Right cardiac atrium (tissue), 5 donors: ENCODE results near the gene SPTY2D1. TPM values are rescaled to one million over a fixed set of nuclear protein-coding genes. Genes with fewer than 3 reads are reported as not detected.
"Not testable (repeated sequence)": the region's sequence is repeated elsewhere in the genome, so short reads cannot be mapped to it uniquely, and the experiment has no call there.

Source experiments
- ATAC-seq, 2 donors: fragments of 200-7000 bp; cut with Tn5 transposase; one replicate each; pipeline versions ENCODE4 v1.8.0 to v1.9.1; 2020; ENCODE audit warnings: moderate library complexity in 2 of 2, mild to moderate bottlenecking in 1 of 2
- DNase-seq, 3 donors: peaks; one replicate each; pipeline ENCODE4 v3.0.0-alpha.2; 2020
- H3K27ac ChIP-seq: one replicate; pipeline ENCODE4 v1.5.1; 2013; ENCODE audit warnings: mild to moderate bottlenecking, low read length, control low read depth, moderate library complexity
- H3K27me3 ChIP-seq: one replicate; pipeline ENCODE4 v1.6.1; 2013; ENCODE audit not compliant: control insufficient read depth, insufficient read depth
- H3K4me1 ChIP-seq: one replicate; pipeline ENCODE4 v1.6.1; 2013; ENCODE audit warnings: low read length; ENCODE audit not compliant: control insufficient read depth, insufficient read depth
- H3K4me3 ChIP-seq: one replicate; pipeline ENCODE4 v1.5.1; 2013; ENCODE audit warnings: low read length, control low read depth
- H3K9me3 ChIP-seq: one replicate; pipeline ENCODE4 v1.6.1; 2013; ENCODE audit warnings: low read length; ENCODE audit not compliant: control insufficient read depth
- WGBS: extraction: QIAGEN DNeasy Blood & Tissue Kit; methylation state at CpG from one replicate; pipeline ENCODE4 v1.1.7; 2013; 5-methylcytosine and 5-hydroxymethylcytosine counted together
- intact Hi-C, 4 donors: fragments of 100-400 bp; cut with DNase I; formaldehyde crosslinking; loops; one replicate each; pipeline versions ENCODE4 v1.11.0 to v1.14.0; 2022 to 2023
- long read RNA-seq, 4 donors: library from polyadenylated mRNA; unstranded; transcript quantifications; one replicate each; pipeline ENCODE4 v2.0.0, GENCODE V29; 2020 to 2021
- polyA plus RNA-seq: library from polyadenylated mRNA; stranded (reverse); fragments of 200-250 nt; gene quantifications from one replicate; pipeline ENCODE4 v1.2.3, GENCODE V29; 2013
- total RNA-seq, 4 donors: library from RNA; stranded (reverse); fragmentation: NEBNext Ultra II Directional; extraction: Animal tissue kit (Norgen Biotek cat#: 25700); gene quantifications; one replicate each; pipeline ENCODE4 v1.2.1, GENCODE V29; 2021
- donor health status: healthy with polysubstance abuse.
- donor health status: DM: no; HTN: yes; CAD: no.
- donor health status: DM: no; HTN: no; CAD: no.
- donor health status: DM: no; HTN: yes; CAD: no; lungs with severe emphysema.
- donor health status: DM: yes; HTN: yes; CAD: no.

The SPTY2D1 gene, protein sequence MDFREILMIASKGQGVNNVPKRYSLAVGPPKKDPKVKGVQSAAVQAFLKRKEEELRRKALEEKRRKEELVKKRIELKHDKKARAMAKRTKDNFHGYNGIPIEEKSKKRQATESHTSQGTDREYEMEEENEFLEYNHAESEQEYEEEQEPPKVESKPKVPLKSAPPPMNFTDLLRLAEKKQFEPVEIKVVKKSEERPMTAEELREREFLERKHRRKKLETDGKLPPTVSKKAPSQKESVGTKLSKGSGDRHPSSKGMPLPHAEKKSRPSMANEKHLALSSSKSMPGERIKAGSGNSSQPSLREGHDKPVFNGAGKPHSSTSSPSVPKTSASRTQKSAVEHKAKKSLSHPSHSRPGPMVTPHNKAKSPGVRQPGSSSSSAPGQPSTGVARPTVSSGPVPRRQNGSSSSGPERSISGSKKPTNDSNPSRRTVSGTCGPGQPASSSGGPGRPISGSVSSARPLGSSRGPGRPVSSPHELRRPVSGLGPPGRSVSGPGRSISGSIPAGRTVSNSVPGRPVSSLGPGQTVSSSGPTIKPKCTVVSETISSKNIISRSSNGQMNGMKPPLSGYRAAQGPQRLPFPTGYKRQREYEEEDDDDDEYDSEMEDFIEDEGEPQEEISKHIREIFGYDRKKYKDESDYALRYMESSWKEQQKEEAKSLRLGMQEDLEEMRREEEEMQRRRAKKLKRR
- total RNA-seq (10 to 100 TPM; 10.1 to 13.5 (median 12.3) TPM), polyA plus RNA-seq (4.3 TPM)
- long read RNA-seq, donor 1, full-length matches to known transcripts, result 13 of 20 reads
- long read RNA-seq, donor 1, partial matches to known transcripts, result 1 of 20 reads
- long read RNA-seq, donor 1, other reads (novel, unspliced or antisense), result 6 of 20 reads
- long read RNA-seq, donor 2, full-length matches to known transcripts, result 4 of 5 reads
- long read RNA-seq, donor 2, partial matches to known transcripts, result 0 of 5 reads
- long read RNA-seq, donor 2, other reads (novel, unspliced or antisense), result 1 of 5 reads
- long read RNA-seq, donor 3, full-length matches to known transcripts, result 25 of 40 reads
- long read RNA-seq, donor 3, partial matches to known transcripts, result 9 of 40 reads
- long read RNA-seq, donor 3, other reads (novel, unspliced or antisense), result 6 of 40 reads
- long read RNA-seq, donor 4, full-length matches to known transcripts, result 3 of 4 reads
- long read RNA-seq, donor 4, partial matches to known transcripts, result 1 of 4 reads
- long read RNA-seq, donor 4, other reads (novel, unspliced or antisense), result 0 of 4 reads

GRCh38 chr11:18634140-18635032 is at the start of gene SPTY2D1:
SPTY2D1 (minus strand) TSS chr11:18634342; CDS start chr11:18634257, 85 bp downstream.
- peak; percentile 99 to 100 for ATAC-seq
- H3K4me3 ChIP-seq, result peak within 1 kb of the TSS; percentile 94
- intact Hi-C loops, result loop anchor here in 2 of 4 donors (10.0 kb wide), 1 partner anchor 70 kb away; no protein-coding TSS in a partner anchor
- WGBS, result under 1% methylated on average over 60 of the region's 60 CpGs
- peak within 1 kb of the TSS; percentile 99 for H3K27ac ChIP-seq
- no peaks in the 10 kb centered on the region for H3K27me3 ChIP-seq
- peaks cover 2% of the 10 kb centered on the region for H3K4me1 ChIP-seq
- H3K9me3 ChIP-seq, result no peaks in the 10 kb centered on the region
- DNase-seq, result peak; percentile 100

DNA sequence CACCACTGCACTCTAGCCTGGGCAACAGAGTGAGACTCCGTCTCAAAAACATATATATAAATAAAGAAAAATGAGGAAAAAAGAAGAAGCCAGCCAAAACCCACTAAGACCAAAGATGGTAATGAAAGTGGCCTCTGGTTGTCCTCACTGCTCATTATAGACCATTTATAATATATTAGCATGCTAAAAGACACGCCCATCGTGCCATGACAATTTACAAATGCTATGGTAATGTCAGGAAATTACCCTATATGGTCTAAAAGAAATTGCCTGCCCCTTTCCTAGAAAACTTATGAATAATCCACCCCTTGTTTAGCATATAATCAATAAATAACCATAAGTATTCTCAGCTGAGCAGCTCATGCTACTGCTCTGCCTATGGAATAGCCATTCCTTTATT is 48.3 kb upstream of the SPTY2D1 start:
- 93% methylated on average over 3 of the region's 3 CpGs for WGBS
- intact Hi-C loops, result no loop called here
- ATAC-seq (no peak), DNase-seq (no peak)
- Histone ChIP-seq H3K27me3 (no peaks in the 10 kb centered on the region), H3K9me3 (no peaks in the 10 kb centered on the region), H3K27ac (no peak overlapping the region), H3K4me3 (no peak overlapping the region), H3K4me1 (no peaks in the 10 kb centered on the region)

DNA sequence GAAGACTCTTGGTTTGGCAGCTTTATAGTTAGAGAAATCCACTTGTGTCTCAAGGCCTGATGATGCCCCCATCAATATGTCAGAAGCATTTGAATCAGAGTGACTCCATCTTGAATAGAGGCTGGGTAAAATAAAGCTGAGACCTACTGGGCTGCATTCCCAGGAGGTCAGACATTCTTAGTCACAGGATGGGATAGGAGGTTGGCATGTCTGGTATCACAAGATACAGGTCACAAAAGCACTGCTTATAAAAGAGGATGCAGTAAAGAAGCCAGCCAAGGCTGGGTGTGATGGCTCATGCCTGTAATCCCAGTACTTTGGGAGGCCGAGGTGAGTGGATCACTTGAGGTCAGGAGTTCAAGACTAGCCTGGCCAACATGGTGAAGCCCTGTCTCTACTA is 47.8 kb upstream of the SPTY2D1 start:
- H3K27me3 ChIP-seq, ATAC-seq, intact Hi-C loops, H3K27ac ChIP-seq, H3K9me3 ChIP-seq, H3K4me1 ChIP-seq, DNase-seq, H3K4me3 ChIP-seq: not testable (repeated sequence)
- 74% methylated on average over 1 of the region's 1 CpG for WGBS

DNA sequence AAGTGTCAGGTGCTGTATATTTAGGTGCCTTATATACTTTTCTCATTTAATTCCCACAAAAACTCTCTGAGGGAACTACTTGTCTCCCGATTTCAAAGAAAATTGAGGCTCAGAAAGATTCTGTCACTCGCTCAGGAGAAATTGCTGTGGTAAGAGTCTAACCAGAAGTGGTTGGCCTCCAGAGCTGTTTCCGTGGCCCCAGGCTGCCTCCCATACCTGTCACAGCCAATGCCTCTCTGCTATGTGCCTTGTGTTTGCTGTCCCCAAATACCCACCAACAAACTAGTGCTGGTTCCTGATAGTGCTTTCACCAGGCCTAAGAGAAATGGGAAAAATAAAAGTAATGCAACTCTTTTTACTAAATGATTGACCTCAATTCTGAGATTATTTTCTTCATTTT is 43.4 kb upstream of the SPTY2D1 start:
- Histone ChIP-seq H3K27ac (no peak overlapping the region), H3K4me1 (no peaks in the 10 kb centered on the region), H3K27me3 (no peaks in the 10 kb centered on the region), H3K4me3 (no peak overlapping the region), H3K9me3 (no peaks in the 10 kb centered on the region)
- 87% methylated on average over 3 of the region's 3 CpGs for whole genome bisulfite sequencing
- ATAC-seq, result no peak
- intact Hi-C loops, result no loop called here
- no peak for DNase-seq

DNA sequence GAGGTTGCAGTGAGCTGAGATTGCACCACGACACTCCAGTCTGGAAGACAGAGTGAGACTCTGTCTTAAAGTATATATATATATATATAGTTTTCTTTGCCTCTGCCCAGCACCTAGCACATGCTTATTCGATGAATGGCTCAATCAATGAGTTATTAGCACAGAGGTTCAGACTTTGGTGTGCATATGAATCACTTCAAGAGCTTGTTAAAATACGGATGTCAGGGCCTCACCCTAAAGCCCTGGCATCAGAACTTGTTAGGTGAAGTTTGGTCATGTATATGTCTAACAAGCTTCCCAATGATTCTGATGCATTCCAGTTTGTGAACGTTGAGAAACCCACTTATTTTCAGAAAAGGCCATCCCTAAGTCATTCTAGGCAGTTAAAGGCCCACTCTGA is 42.7 kb upstream of the SPTY2D1 start:
- no peak for ATAC-seq
- no peaks in the 10 kb centered on the region for H3K27me3 ChIP-seq

DNA sequence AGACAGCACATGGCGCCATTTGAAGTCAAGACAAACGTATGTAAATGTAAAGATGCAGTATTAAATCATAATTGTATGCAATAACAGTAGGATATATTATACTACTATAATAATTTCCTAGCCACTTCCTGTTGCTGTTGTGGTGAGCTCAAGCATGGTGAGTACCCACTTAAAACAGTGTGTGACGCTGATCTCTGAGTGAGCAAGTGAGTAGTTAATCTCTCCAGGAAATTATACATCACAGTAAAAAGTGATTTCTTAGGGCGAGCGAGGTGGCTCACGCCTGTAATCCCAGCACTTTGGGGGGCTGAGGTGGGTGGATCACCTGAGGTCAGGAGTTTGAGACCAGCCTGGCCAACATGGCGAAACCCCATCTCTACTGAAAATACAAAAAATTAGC is 38.1 kb upstream of the SPTY2D1 start:
- H3K27me3 ChIP-seq, H3K4me3 ChIP-seq, DNase-seq, H3K27ac ChIP-seq, H3K4me1 ChIP-seq, intact Hi-C loops, ATAC-seq, H3K9me3 ChIP-seq: not testable (repeated sequence)
- WGBS, result 77% methylated on average over 7 of the region's 7 CpGs

More for the DNA sequence above, 42.7 kb upstream of the SPTY2D1 start:
- Histone ChIP-seq H3K4me3 (no peak overlapping the region), H3K27ac (no peak overlapping the region), H3K4me1 (no peaks in the 10 kb centered on the region), H3K9me3 (no peaks in the 10 kb centered on the region)
- 89% methylated on average over 4 of the region's 4 CpGs for WGBS
- intact Hi-C loops, result no loop called here
- DNase-seq, result no peak

GRCh38 chr11:18671246-18671645 is 37.1 kb upstream of the SPTY2D1 start:
- Histone ChIP-seq H3K4me1 (no peaks in the 10 kb centered on the region), H3K27me3 (no peaks in the 10 kb centered on the region), H3K9me3 (no peaks in the 10 kb centered on the region), H3K27ac (no peak overlapping the region), H3K4me3 (no peak overlapping the region)
- intact Hi-C loops, result no loop called here
- no peak for DNase-seq
- WGBS, result 89% methylated on average over 2 of the region's 2 CpGs
- no peak for ATAC-seq

DNA sequence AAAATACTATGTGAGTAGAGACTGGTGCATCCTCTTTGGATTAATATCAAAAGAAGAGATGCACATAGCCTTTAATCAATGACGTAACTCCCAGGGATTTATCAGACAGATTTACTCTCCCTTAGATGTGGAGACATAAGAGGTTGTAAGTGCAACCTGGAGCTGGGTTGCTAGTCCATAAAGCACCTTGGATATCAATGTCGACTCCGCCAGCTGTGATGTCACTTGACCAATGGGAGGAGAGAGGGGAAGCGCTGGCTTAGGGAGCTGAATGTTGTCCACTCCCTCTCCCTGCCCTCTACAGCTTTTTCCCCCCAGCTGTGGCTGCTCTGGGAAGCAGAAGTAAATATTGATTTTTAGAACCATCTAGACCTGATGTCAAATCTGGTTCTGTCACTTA is 35.6 kb upstream of the SPTY2D1 start:
- no peaks in the 10 kb centered on the region for H3K9me3 ChIP-seq
- ATAC-seq (no peak), DNase-seq (no peak)
- WGBS, result 74% methylated on average over 4 of the region's 4 CpGs
- no peaks in the 10 kb centered on the region for H3K27me3 ChIP-seq
- no peak overlapping the region for H3K27ac ChIP-seq
- no peak overlapping the region for H3K4me3 ChIP-seq
- intact Hi-C loops, result no loop called here
- H3K4me1 ChIP-seq, result no peaks in the 10 kb centered on the region

DNA sequence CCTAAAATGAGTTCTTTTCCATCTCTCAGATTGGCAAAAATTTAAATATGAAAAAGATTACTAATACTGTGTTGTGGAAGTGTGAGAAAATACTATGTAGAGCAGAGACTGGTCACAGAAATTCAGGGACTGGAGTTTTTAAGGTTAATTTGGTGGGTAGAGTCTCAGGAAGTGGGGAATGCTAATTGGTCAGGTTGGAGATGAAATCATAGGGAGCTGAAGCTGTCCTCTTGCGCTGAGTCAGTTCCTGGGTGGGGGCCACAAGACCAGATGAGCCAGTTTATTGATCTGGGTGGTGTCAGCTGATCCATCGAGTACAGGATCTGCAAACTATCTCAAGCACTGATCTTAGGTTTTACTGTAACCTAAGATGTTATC is 35.1 kb upstream of the SPTY2D1 start:
- Histone ChIP-seq H3K27me3 (no peaks in the 10 kb centered on the region), H3K4me3 (no peak overlapping the region), H3K4me1 (no peaks in the 10 kb centered on the region), H3K27ac (no peak overlapping the region), H3K9me3 (no peaks in the 10 kb centered on the region)
- DNase-seq (no peak), ATAC-seq (no peak)
- WGBS, result 36% methylated on average over 2 of the region's 2 CpGs
- intact Hi-C loops, result no loop called here

- DNase-seq (no peak), ATAC-seq (no peak)
- Histone ChIP-seq H3K9me3 (no peaks in the 10 kb centered on the region), H3K27me3 (no peaks in the 10 kb centered on the region), H3K4me1 (no peaks in the 10 kb centered on the region), H3K4me3 (no peak overlapping the region), H3K27ac (no peak overlapping the region)
- 89% methylated on average over 4 of the region's 4 CpGs for WGBS
- intact Hi-C loops, result no loop called here
Measured at GRCh38 chr11:18668131-18668530, 34.0 kb upstream of the SPTY2D1 start.
